Measurements from ENCODE around the gene CISH.

Gene CISH

GRCh38 chr3:50603261-50604109 is 8.1 kb downstream of the CISH start:
- Histone ChIP-seq H3K4me1 (ENCODE audit: control insufficient read depth, low read depth, low read length) (no peaks in the 10 kb centered on the region), H3K79me2 (ENCODE audit: control insufficient read depth, insufficient read depth, low read length) (no peaks in the 10 kb centered on the region), H4K8ac (ENCODE audit: low read depth, low read length) (no peak overlapping the region), H3K4ac (ENCODE audit: low read depth, low read length) (no peak overlapping the region), H3K27me3 (ENCODE audit: insufficient read depth, low read length, poor library complexity) (no peaks in the 10 kb centered on the region), H3K4me3 (ENCODE audit: low read length) (no peak overlapping the region), H3K56ac (ENCODE audit: low read length) (no peak overlapping the region), H3K36me3 (ENCODE audit: control insufficient read depth, insufficient read depth, low read length) (no peaks in the 10 kb centered on the region), H3K23ac (ENCODE audit: low read length) (no peak overlapping the region), H2BK15ac (replicated peaks; ENCODE audit: low read depth) (no peak overlapping the region), H3K18ac (ENCODE audit: low read length) (no peak overlapping the region), H3K9ac (ENCODE audit: low read length) (no peak overlapping the region), H2AK5ac (ENCODE audit: low read length) (no peak overlapping the region), H2BK120ac (ENCODE audit: low read depth, low read length) (no peak overlapping the region), H3K79me1 (ENCODE audit: low read length) (no peaks in the 10 kb centered on the region), H3K4me2 (ENCODE audit: low read length) (no peak overlapping the region), H3K27ac (ENCODE audit: low read depth, low read length) (no peak overlapping the region), H4K5ac (ENCODE audit: low read length) (no peak overlapping the region), H2BK5ac (ENCODE audit: low read length) (no peak overlapping the region)
- no peak for DNase-seq
- whole genome bisulfite sequencing (ENCODE audit: extremely low coverage, insufficient coverage, low lambda C conversion rate) = no CpG with 5 or more reads among the region's 4 CpGs

GRCh38 chr3:50602595-50603191 is 8.9 kb downstream of the CISH start:
- Histone ChIP-seq H3K4me3 (ENCODE audit: low read length) (no peak overlapping the region), H3K79me2 (ENCODE audit: control insufficient read depth, insufficient read depth, low read length) (no peaks in the 10 kb centered on the region), H2BK5ac (ENCODE audit: low read length) (no peak overlapping the region), H2BK120ac (ENCODE audit: low read depth, low read length) (no peak overlapping the region), H3K4me2 (ENCODE audit: low read length) (no peak overlapping the region), H3K4me1 (ENCODE audit: control insufficient read depth, low read depth, low read length) (no peaks in the 10 kb centered on the region), H3K18ac (ENCODE audit: low read length) (no peak overlapping the region), H3K4ac (ENCODE audit: low read depth, low read length) (no peak overlapping the region), H3K79me1 (ENCODE audit: low read length) (no peaks in the 10 kb centered on the region), H3K56ac (ENCODE audit: low read length) (no peak overlapping the region), H2AK5ac (ENCODE audit: low read length) (no peak overlapping the region), H3K9ac (ENCODE audit: low read length) (no peak overlapping the region), H3K36me3 (ENCODE audit: control insufficient read depth, insufficient read depth, low read length) (no peaks in the 10 kb centered on the region), H3K23ac (ENCODE audit: low read length) (no peak overlapping the region), H4K5ac (ENCODE audit: low read length) (no peak overlapping the region), H4K8ac (ENCODE audit: low read depth, low read length) (no peak overlapping the region), H2BK15ac (replicated peaks; ENCODE audit: low read depth) (no peak overlapping the region), H3K27ac (ENCODE audit: low read depth, low read length) (no peak overlapping the region), H3K27me3 (ENCODE audit: insufficient read depth, low read length, poor library complexity) (no peaks in the 10 kb centered on the region)
- WGBS (ENCODE audit: extremely low coverage, insufficient coverage, low lambda C conversion rate) = no CpG with 5 or more reads among the region's 9 CpGs
- DNase-seq = no peak

- H2BK5ac ChIP-seq (ENCODE audit: low read length) = no peak overlapping the region
- no peak overlapping the region for H3K4me2 ChIP-seq (ENCODE audit: low read length)
- H3K4ac ChIP-seq (ENCODE audit: low read depth, low read length) = no peak overlapping the region
- no peak overlapping the region for H3K4me3 ChIP-seq (ENCODE audit: low read length)
- H4K5ac ChIP-seq (ENCODE audit: low read length) = no peak overlapping the region
- no peak overlapping the region for H3K27ac ChIP-seq (ENCODE audit: low read depth, low read length)
- H3K23ac ChIP-seq (ENCODE audit: low read length) = no peak overlapping the region
- H3K79me2 ChIP-seq (ENCODE audit: control insufficient read depth, insufficient read depth, low read length) = no peaks in the 10 kb centered on the region
- no peak overlapping the region for H2BK15ac ChIP-seq (replicated peaks; ENCODE audit: low read depth)
- DNase-seq = no peak
- no peak overlapping the region for H3K9ac ChIP-seq (ENCODE audit: low read length)
- no peak overlapping the region for H4K8ac ChIP-seq (ENCODE audit: low read depth, low read length)
- H2BK120ac ChIP-seq (ENCODE audit: low read depth, low read length) = no peak overlapping the region
- no peaks in the 10 kb centered on the region for H3K79me1 ChIP-seq (ENCODE audit: low read length)
- no peaks in the 10 kb centered on the region for H3K36me3 ChIP-seq (ENCODE audit: control insufficient read depth, insufficient read depth, low read length)
- WGBS (ENCODE audit: extremely low coverage, insufficient coverage, low lambda C conversion rate) = no CpG with 5 or more reads among the region's 14 CpGs
- H3K18ac ChIP-seq (ENCODE audit: low read length) = no peak overlapping the region
- no peaks in the 10 kb centered on the region for H3K4me1 ChIP-seq (ENCODE audit: control insufficient read depth, low read depth, low read length)
- no peak overlapping the region for H3K56ac ChIP-seq (ENCODE audit: low read length)
- no peaks in the 10 kb centered on the region for H3K27me3 ChIP-seq (ENCODE audit: insufficient read depth, low read length, poor library complexity)
- H2AK5ac ChIP-seq (ENCODE audit: low read length) = no peak overlapping the region
Observed at GRCh38 chr3:50600841-50601591, 10.6 kb downstream of the CISH start.

GRCh38 chr3:50600141-50600753 is 11.3 kb downstream of the CISH start:
- Histone ChIP-seq H3K9ac (ENCODE audit: low read length) (no peak overlapping the region), H3K27me3 (ENCODE audit: insufficient read depth, low read length, poor library complexity) (no peaks in the 10 kb centered on the region), H4K8ac (ENCODE audit: low read depth, low read length) (no peak overlapping the region), H2BK120ac (ENCODE audit: low read depth, low read length) (no peak overlapping the region), H3K79me2 (ENCODE audit: control insufficient read depth, insufficient read depth, low read length) (no peaks in the 10 kb centered on the region), H2AK5ac (ENCODE audit: low read length) (no peak overlapping the region), H2BK15ac (replicated peaks; ENCODE audit: low read depth) (no peak overlapping the region), H3K23ac (ENCODE audit: low read length) (no peak overlapping the region), H2BK5ac (ENCODE audit: low read length) (no peak overlapping the region), H3K4me3 (ENCODE audit: low read length) (no peak overlapping the region), H3K18ac (ENCODE audit: low read length) (no peak overlapping the region), H4K5ac (ENCODE audit: low read length) (no peak overlapping the region), H3K4me2 (ENCODE audit: low read length) (no peak overlapping the region), H3K4me1 (ENCODE audit: control insufficient read depth, low read depth, low read length) (no peaks in the 10 kb centered on the region), H3K4ac (ENCODE audit: low read depth, low read length) (no peak overlapping the region), H3K27ac (ENCODE audit: low read depth, low read length) (no peak overlapping the region), H3K36me3 (ENCODE audit: control insufficient read depth, insufficient read depth, low read length) (no peaks in the 10 kb centered on the region), H3K56ac (ENCODE audit: low read length) (no peak overlapping the region), H3K79me1 (ENCODE audit: low read length) (no peaks in the 10 kb centered on the region)
- no CpG with 5 or more reads among the region's 9 CpGs for WGBS (ENCODE audit: extremely low coverage, insufficient coverage, low lambda C conversion rate)
- no peak for DNase-seq

- Histone ChIP-seq H3K36me3 (ENCODE audit: control insufficient read depth, insufficient read depth, low read length) (no peaks in the 10 kb centered on the region), H4K5ac (ENCODE audit: low read length) (no peak overlapping the region), H2AK5ac (ENCODE audit: low read length) (no peak overlapping the region), H2BK120ac (ENCODE audit: low read depth, low read length) (no peak overlapping the region), H4K8ac (ENCODE audit: low read depth, low read length) (no peak overlapping the region), H3K79me1 (ENCODE audit: low read length) (no peaks in the 10 kb centered on the region), H2BK15ac (replicated peaks; ENCODE audit: low read depth) (no peak overlapping the region), H3K23ac (ENCODE audit: low read length) (no peak overlapping the region), H3K4ac (ENCODE audit: low read depth, low read length) (no peak overlapping the region), H3K27ac (ENCODE audit: low read depth, low read length) (no peak overlapping the region), H2BK5ac (ENCODE audit: low read length) (no peak overlapping the region), H3K79me2 (ENCODE audit: control insufficient read depth, insufficient read depth, low read length) (no peaks in the 10 kb centered on the region), H3K9ac (ENCODE audit: low read length) (no peak overlapping the region), H3K27me3 (ENCODE audit: insufficient read depth, low read length, poor library complexity) (no peaks in the 10 kb centered on the region), H3K4me3 (ENCODE audit: low read length) (no peak overlapping the region), H3K4me2 (ENCODE audit: low read length) (no peak overlapping the region), H3K18ac (ENCODE audit: low read length) (no peak overlapping the region), H3K4me1 (ENCODE audit: control insufficient read depth, low read depth, low read length) (no peaks in the 10 kb centered on the region), H3K56ac (ENCODE audit: low read length) (no peak overlapping the region)
- DNase-seq = no peak
- WGBS (ENCODE audit: extremely low coverage, insufficient coverage, low lambda C conversion rate) = no CpG with 5 or more reads among the region's 1 CpG
Observed at GRCh38 chr3:50599716-50600118, 11.9 kb downstream of the CISH start.
